Measurements from ENCODE around the gene CALHM1. TPM values are rescaled to one million over a fixed set of nuclear protein-coding genes. Genes with fewer than 3 reads are reported as not detected.

The CALHM1 gene
- total RNA-seq, 1 donor from 2014 or later: not detected

DNA sequence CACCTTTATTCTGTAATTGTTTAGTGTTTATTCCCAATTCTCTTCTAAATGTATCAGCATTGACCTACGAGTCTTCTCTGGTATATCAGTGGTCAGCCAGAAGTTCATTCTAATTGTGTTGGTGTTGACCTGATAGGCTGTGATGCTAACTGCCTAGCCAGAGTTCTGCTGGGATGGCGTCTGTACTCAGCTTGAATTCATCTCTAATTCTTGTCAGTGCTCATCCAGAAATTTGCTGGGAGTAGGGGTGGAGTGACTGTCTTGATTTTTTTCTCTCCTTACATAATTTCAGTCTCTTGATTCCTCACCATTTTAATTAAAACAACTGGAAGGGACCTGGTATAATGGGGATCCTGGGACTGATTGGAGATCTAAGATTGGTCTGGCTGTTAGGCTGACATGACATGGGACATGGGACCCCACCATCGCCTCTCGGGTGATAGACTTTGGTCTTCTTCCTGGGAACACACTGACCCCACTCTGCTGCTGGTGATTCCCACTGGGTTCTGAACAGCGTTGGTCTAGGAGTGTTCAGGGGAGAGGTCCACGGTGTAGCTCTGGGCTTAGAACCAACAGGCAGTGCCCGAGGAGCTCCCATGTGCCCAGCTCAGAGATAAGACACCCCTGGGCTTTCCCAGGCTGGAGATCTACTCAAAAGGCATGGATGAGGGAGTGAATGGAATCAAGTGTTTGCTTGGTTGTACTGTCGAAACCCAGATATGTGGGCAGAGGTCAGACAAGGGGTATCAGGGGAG, 38.6 kb upstream of the CALHM1 start:
- Histone ChIP-seq H3K27me3 (ENCODE audit: control insufficient read depth, insufficient read depth, low read length) (peaks cover 14% of the 10 kb centered on the region), H3K36me3 (ENCODE audit: control insufficient read depth, insufficient read depth, low read length) (no peaks in the 10 kb centered on the region), H3K4me3 (ENCODE audit: low read depth, low read length) (no peak overlapping the region)
- DNase-seq (ENCODE audit: low read depth) (no peak), FAIRE-seq (no peak)
- no peak for TF ChIP-seq CTCF (IDR thresholded peaks at IDR 0.05; ENCODE audit: insufficient read depth, low read length, severe bottlenecking)

- Histone ChIP-seq H3K36me3 (ENCODE audit: control insufficient read depth, insufficient read depth, low read length) (no peaks in the 10 kb centered on the region), H3K27me3 (ENCODE audit: control insufficient read depth, insufficient read depth, low read length) (peaks cover 12% of the 10 kb centered on the region), H3K4me3 (ENCODE audit: low read depth, low read length) (no peak overlapping the region)
- DNase-seq (ENCODE audit: low read depth) (no peak), FAIRE-seq (no peak)
- TF ChIP-seq CTCF (IDR thresholded peaks at IDR 0.05; ENCODE audit: insufficient read depth, low read length, severe bottlenecking): no peak
Observed at GRCh38 chr10:103495321-103495720, 36.6 kb upstream of the CALHM1 start.

DNA sequence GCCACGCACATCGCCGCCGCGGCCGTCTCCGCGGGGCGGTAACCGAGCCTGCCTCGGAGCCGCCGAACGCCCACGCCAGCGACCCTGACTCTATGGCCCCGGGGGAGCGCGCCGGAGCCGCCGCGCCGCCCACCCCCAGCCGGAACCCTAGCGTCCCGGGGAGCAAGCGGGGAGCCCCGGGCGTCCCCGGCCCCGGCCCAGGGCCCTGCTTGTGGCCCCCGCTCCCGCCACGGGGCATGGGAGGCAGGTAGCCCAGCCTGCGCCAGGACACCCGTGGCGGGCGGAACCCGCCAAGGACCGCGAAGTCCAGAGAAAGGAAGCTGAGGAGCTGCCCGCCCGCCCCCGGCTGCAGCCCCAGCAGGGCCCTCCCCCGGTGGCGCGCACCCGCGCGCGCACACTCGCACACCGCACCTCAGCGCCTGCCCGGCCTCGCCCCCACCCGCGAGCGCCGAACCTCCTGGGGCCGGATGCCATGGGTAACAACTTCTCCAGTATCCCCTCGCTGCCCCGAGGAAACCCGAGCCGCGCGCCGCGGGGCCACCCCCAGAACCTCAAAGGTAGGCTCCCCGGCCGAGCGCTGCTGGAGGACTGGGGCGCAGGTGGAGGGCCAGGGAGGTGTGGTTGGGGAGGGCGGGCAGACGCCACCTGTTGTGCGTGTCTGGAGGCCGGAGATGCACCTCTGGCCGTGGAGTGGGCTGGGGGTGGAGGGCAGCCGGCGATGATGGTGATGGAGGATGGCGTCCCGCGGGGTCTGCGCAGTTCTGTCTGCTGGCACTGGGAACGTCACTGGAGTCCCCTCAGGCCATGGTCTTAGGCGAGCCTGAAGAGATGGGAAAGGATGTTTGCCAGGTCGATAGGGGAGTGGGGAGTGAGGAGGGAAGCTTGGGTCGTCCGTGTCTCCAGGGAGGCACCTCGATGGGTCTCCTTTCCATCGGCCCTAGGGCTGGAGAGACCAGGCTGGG, 35.5 kb upstream of the CALHM1 start:
- no peak for TF ChIP-seq CTCF (IDR thresholded peaks at IDR 0.05; ENCODE audit: insufficient read depth, low read length, severe bottlenecking)
- H3K27me3 ChIP-seq (ENCODE audit: control insufficient read depth, insufficient read depth, low read length): peaks cover 12% of the 10 kb centered on the region
- no peak for FAIRE-seq
- H3K4me3 ChIP-seq (ENCODE audit: low read depth, low read length): peak overlapping the region; percentile 38
- no peak for DNase-seq (ENCODE audit: low read depth)
- H3K36me3 ChIP-seq (ENCODE audit: control insufficient read depth, insufficient read depth, low read length): no peaks in the 10 kb centered on the region

GRCh38 chr10:103493362-103493915, 34.7 kb upstream of the CALHM1 start, which contains the start of gene NEURL1:
Gene NEURL1 (plus strand): TSS chr10:103493705. CDS start chr10:103494388, 683 bp downstream.
- no peak for TF ChIP-seq CTCF (IDR thresholded peaks at IDR 0.05; ENCODE audit: insufficient read depth, low read length, severe bottlenecking)
- FAIRE-seq (no peak), DNase-seq (ENCODE audit: low read depth) (no peak)
- Histone ChIP-seq H3K4me3 (ENCODE audit: low read depth, low read length) (peak within 1 kb of the TSS; percentile 38), H3K36me3 (ENCODE audit: control insufficient read depth, insufficient read depth, low read length) (no peaks in the 10 kb centered on the region), H3K27me3 (ENCODE audit: control insufficient read depth, insufficient read depth, low read length) (peaks cover 12% of the 10 kb centered on the region)

DNA sequence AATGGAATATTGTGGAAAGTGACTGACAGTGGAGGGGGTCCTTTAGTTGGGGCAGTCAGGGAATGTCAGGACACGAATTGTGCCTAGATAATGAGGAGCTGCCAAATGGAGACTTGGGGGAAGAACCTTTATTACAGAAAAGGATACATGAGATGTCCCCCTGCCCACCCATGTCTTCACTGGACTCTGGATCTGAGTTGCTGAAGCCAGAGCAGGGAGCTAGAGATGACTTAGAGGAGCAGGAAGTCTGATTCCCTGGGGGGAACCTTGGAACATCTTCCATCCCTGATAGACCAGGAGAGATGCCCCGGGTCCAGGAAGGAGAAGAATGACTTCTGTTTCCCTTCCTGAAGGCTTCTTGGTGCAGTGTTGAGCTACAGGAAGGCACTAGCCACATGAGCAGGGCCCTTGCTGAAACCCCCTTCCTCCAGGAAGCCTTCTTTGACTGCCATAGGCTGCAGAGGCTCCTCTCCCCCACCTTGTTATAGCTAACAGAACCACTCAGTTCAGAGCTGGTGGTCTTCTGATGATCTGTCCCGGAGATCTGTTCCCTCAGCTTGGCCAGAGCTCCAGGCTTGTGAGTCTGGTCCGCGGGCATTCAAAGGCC, 34.1 kb upstream of the CALHM1 start:
- TF ChIP-seq CTCF (IDR thresholded peaks at IDR 0.05; ENCODE audit: insufficient read depth, low read length, severe bottlenecking): no peak
- H3K27me3 ChIP-seq (ENCODE audit: control insufficient read depth, insufficient read depth, low read length): peaks cover 12% of the 10 kb centered on the region
- DNase-seq (ENCODE audit: low read depth) (no peak), FAIRE-seq (no peak)
- no peaks in the 10 kb centered on the region for H3K36me3 ChIP-seq (ENCODE audit: control insufficient read depth, insufficient read depth, low read length)
- H3K4me3 ChIP-seq (ENCODE audit: low read depth, low read length): no peak overlapping the region

All from bronchial epithelial cell (primary cell).